ENCODE results near the gene PLEKHG3.

DNA sequence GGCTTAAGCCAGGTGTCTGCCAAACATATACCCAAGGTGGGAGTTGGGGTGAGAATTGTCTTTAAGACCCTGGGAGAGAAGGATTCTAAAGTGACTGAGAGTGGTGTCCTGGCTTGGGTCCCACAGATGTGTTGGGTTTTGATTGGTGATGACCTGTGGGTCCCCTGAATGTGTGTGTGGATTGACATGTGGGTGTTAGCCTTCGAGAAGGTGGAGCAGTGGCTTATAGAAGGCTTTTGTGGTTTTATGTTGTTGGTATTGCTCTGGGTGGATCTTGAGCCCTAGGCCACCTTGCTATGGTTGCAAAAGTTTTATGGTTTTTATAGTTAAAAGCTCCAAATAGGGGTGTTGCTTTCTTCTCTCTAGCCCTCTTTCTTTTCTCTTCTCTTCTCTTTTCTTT, 29.7 kb downstream of the PLEKHG3 start:
- no peak for TF ChIP-seq EZH2 (optimal IDR thresholded peaks at IDR 0.05; ENCODE audit: low read depth, low read length)
- no peak for TF ChIP-seq CTCF (IDR thresholded peaks at IDR 0.05; ENCODE audit: low read length)
- TF ChIP-seq EZH2phosphoT487 (IDR thresholded peaks at IDR 0.05; ENCODE audit: low read length): no peak

Measured in MM.1S (cell line).